IMR-90 (cell line): ENCODE results near the gene RALGAPA2. TPM values are rescaled to one million over a fixed set of nuclear protein-coding genes. Genes with fewer than 3 reads are reported as not detected.

Experiments
- ATAC-seq: fragments of 200-7000 bp; cut with Tn5 transposase; 2 replicates; pipeline ENCODE4 v1.9.1; 2020; ENCODE audit warnings: low read depth, mild to moderate bottlenecking, moderate library complexity
- BruUV-seq: library from RNA; stranded (reverse); fragments of 400-500 nt; replicated peaks from 2 replicates; lab custom pipeline; 2021; lab: Mats Ljungman, UMichigan
- CTCF ChIA-PET: fragments of 300-600 bp; formaldehyde crosslinking; extraction: SDS; loops from one replicate; lab custom pipeline; 2021; ENCODE audit warnings: antibody characterized with exemption; lab: Yijun Ruan, JAX
- POLR2A ChIA-PET: fragments of 300-600 bp; sonication (Branson Sonifier 250); formaldehyde crosslinking; loops from one replicate; lab custom pipeline; 2022; ENCODE audit warnings: antibody characterized with exemption; ENCODE audit not compliant: unreplicated experiment; lab: Charles Lee
- DNase-seq: peaks from one replicate; pipeline ENCODE4 v3.0.0; 2013
- H2AFZ ChIP-seq: replicated peaks from 2 replicates; pipeline ENCODE3; 2013; ENCODE audit warnings: low read length, mild to moderate bottlenecking; ENCODE audit not compliant: poor library complexity
- H2AK5ac ChIP-seq: 2 replicates; pipeline ENCODE4 v1.6.1; 2013; ENCODE audit warnings: low read depth, low read length, inconsistent platforms
- H2AK9ac ChIP-seq: replicated peaks from 2 replicates; pipeline ENCODE3; 2013; ENCODE audit warnings: mild to moderate bottlenecking, low read depth, low read length, moderate library complexity; ENCODE audit not compliant: poor library complexity
- H2BK120ac ChIP-seq: 2 replicates; pipeline ENCODE4 v1.6.1; 2013; ENCODE audit warnings: low read depth, low read length, inconsistent platforms
- H2BK15ac ChIP-seq: 3 replicates; pipeline ENCODE4 v1.6.1; 2013; ENCODE audit warnings: low read depth, low read length, inconsistent platforms
- H2BK20ac ChIP-seq: 2 replicates; pipeline ENCODE4 v1.6.1; 2013; ENCODE audit warnings: low read depth, mild to moderate bottlenecking, inconsistent platforms, low read length, moderate library complexity
- H2BK5ac ChIP-seq: 2 replicates; pipeline ENCODE4 v1.6.1; 2013; ENCODE audit warnings: mild to moderate bottlenecking, low read depth, low read length, inconsistent platforms; ENCODE audit not compliant: poor library complexity, severe bottlenecking
- H3K14ac ChIP-seq: replicated peaks from 2 replicates; pipeline ENCODE4 v1.6.1; 2013; ENCODE audit warnings: low read depth, low read length, inconsistent platforms
- H3K18ac ChIP-seq: 2 replicates; pipeline ENCODE4 v1.6.1; 2013; ENCODE audit warnings: low read depth, low read length, control low read depth
- H3K23ac ChIP-seq: 2 replicates; pipeline ENCODE4 v1.6.1; 2013; ENCODE audit warnings: low read depth, low read length, inconsistent platforms
- H3K27ac ChIP-seq: 2 replicates; pipeline ENCODE4 v1.5.1; 2013; ENCODE audit warnings: mild to moderate bottlenecking, control low read depth, low read length; ENCODE audit not compliant: insufficient read depth
- H3K27me3 ChIP-seq: 2 replicates; pipeline ENCODE4 v1.6.1; 2013; ENCODE audit warnings: low read length; ENCODE audit not compliant: control insufficient read depth, insufficient read depth
- H3K36me3 ChIP-seq: 2 replicates; pipeline ENCODE4 v1.6.1; 2013; ENCODE audit warnings: low read length, mixed read lengths; ENCODE audit not compliant: control insufficient read depth, insufficient read depth
- H3K4ac ChIP-seq: 2 replicates; pipeline ENCODE4 v1.6.1; 2013; ENCODE audit warnings: low read depth, low read length, inconsistent platforms
- H3K4me1 ChIP-seq: 2 replicates; pipeline ENCODE4 v1.6.1; 2013; ENCODE audit warnings: low read length, mixed read lengths; ENCODE audit not compliant: control insufficient read depth, insufficient read depth
- H3K4me2 ChIP-seq: 2 replicates; pipeline ENCODE4 v1.6.1; 2013; ENCODE audit warnings: low read depth, mild to moderate bottlenecking, control low read depth, low read length, moderate library complexity
- H3K4me3 ChIP-seq: 2 replicates; pipeline ENCODE4 v1.5.1; 2013; ENCODE audit warnings: low read depth, mild to moderate bottlenecking, control low read depth, low read length, moderate library complexity; ENCODE audit not compliant: insufficient read depth
- H3K56ac ChIP-seq: 2 replicates; pipeline ENCODE4 v1.6.1; 2013; ENCODE audit warnings: low read length, inconsistent platforms; ENCODE audit not compliant: insufficient read depth; ENCODE audit errors: extremely low read depth
- H3K79me1 ChIP-seq, 2 experiments: 2 replicates each; pipeline ENCODE4 v1.6.1; 2013; ENCODE audit warnings: low read length in 2 of 2, inconsistent platforms in 1 of 2, low read depth in 1 of 2
- H3K9ac ChIP-seq: 2 replicates; pipeline ENCODE4 v1.6.1; 2013; ENCODE audit warnings: low read depth, low read length, control low read depth
- H3K9me1 ChIP-seq: 2 replicates; pipeline ENCODE4 v1.6.1; 2013; ENCODE audit warnings: low read length, inconsistent platforms; ENCODE audit not compliant: insufficient read depth
- H3K9me3 ChIP-seq: 2 replicates; pipeline ENCODE4 v1.6.1; 2013; ENCODE audit warnings: low read length; ENCODE audit not compliant: control insufficient read depth, insufficient read depth
- H4K20me1 ChIP-seq: 2 replicates; pipeline ENCODE4 v1.6.1; 2013; ENCODE audit warnings: low read length, inconsistent platforms; ENCODE audit not compliant: insufficient read depth
- H4K5ac ChIP-seq: 2 replicates; pipeline ENCODE4 v1.6.1; 2013; ENCODE audit warnings: mild to moderate bottlenecking, low read depth, low read length, control low read depth
- H4K8ac ChIP-seq, 2 experiments: 2 replicates each; pipeline ENCODE4 v1.6.1; 2013; ENCODE audit warnings: low read depth in 2 of 2, low read length in 2 of 2, control low read depth in 1 of 2, inconsistent platforms in 1 of 2
- H4K91ac ChIP-seq: 2 replicates; pipeline ENCODE4 v1.6.1; 2013; ENCODE audit warnings: low read depth, low read length, inconsistent platforms; ENCODE audit not compliant: insufficient read depth
- BHLHE40 ChIP-seq: fragments of 150-350 bp; IDR thresholded peaks from 2 replicates; pipeline ENCODE4 v1.6.1; 2016; ENCODE audit warnings: mild to moderate bottlenecking, low read depth, low read length
- CEBPB ChIP-seq: IDR thresholded peaks from 2 replicates; pipeline ENCODE4 v1.6.1; 2012; ENCODE audit warnings: low read depth, low read length, improper control_type of control experiment
- CHD1 ChIP-seq: IDR thresholded peaks from 2 replicates; pipeline ENCODE4 v1.6.1; 2012; ENCODE audit warnings: low read depth, low read length, improper control_type of control experiment
- FOS ChIP-seq: fragments of 150-350 bp; IDR thresholded peaks from 2 replicates; pipeline ENCODE4 v1.6.1; 2016; ENCODE audit warnings: low read depth, low read length
- MAFK ChIP-seq: IDR thresholded peaks from 2 replicates; pipeline ENCODE4 v1.6.1; 2012; ENCODE audit warnings: low read depth, low read length, improper control_type of control experiment
- MAZ ChIP-seq: IDR thresholded peaks from 2 replicates; pipeline ENCODE4 v1.6.1; 2012; ENCODE audit warnings: low read depth, mild to moderate bottlenecking, low read length, improper control_type of control experiment, moderate library complexity, borderline replicate concordance
- NFE2L2 ChIP-seq: fragments of 150-350 bp; IDR thresholded peaks from 2 replicates; pipeline ENCODE4 v1.6.1; 2016; ENCODE audit warnings: low read depth, mild to moderate bottlenecking, low read length
- POLR2A ChIP-seq: IDR thresholded peaks from 2 replicates; pipeline ENCODE4 v1.6.1; 2012; ENCODE audit warnings: mild to moderate bottlenecking, low read depth, low read length
- RAD21 ChIP-seq: IDR thresholded peaks from 2 replicates; pipeline ENCODE4 v1.6.1; 2012; ENCODE audit warnings: low read length, improper control_type of control experiment
- RCOR1 ChIP-seq: IDR thresholded peaks from 2 replicates; pipeline ENCODE4 v1.6.1; 2012; ENCODE audit warnings: mild to moderate bottlenecking, low read length, improper control_type of control experiment; ENCODE audit not compliant: insufficient replicate concordance
- RFX5 ChIP-seq: IDR thresholded peaks from 2 replicates; pipeline ENCODE4 v1.8.0; 2012; ENCODE audit warnings: low read depth, mild to moderate bottlenecking, low read length, moderate library complexity
- SMC3 ChIP-seq: fragments of 150-350 bp; IDR thresholded peaks from 2 replicates; pipeline ENCODE4 v1.6.1; 2016; ENCODE audit warnings: low read depth, mild to moderate bottlenecking, antibody characterized with exemption, low read length, moderate library complexity
- WGBS, 2 experiments: methylation state at CpG; one replicate each; pipeline versions ENCODE4 v1.1.5 to v1.1.7; 2013; ENCODE audit warnings: missing lambda C conversion rate in 2 of 2; ENCODE audit not compliant: insufficient read length in 1 of 2; ENCODE audit errors: extremely low coverage in 2 of 2; 5-methylcytosine and 5-hydroxymethylcytosine counted together
- dilution Hi-C: fragments of 300-500 bp; cut with HindIII; formaldehyde crosslinking; loops from one replicate; pipeline ENCODE4 v1.14.3; 2018; ENCODE audit warnings: low sequenced_read_pairs; ENCODE audit not compliant: unreplicated experiment
- in situ Hi-C: fragments of 300-500 bp; cut with MboI; formaldehyde crosslinking; loops from 3 replicates; pipeline ENCODE4 v1.14.3; 2019; ENCODE audit warnings: low sequenced_read_pairs, inconsistent platforms, mixed read lengths
- intact Hi-C: fragments of 100-400 bp; cut with micrococcal nuclease; formaldehyde crosslinking; loops from 2 replicates; pipeline ENCODE4 v1.10.0; 2022
- polyA plus RNA-seq, 3 experiments: library from polyadenylated mRNA; depleted of rRNA; stranded (reverse); fragments of >200 nt; gene quantifications; 2 replicates each; pipeline ENCODE4 v1.2.3, GENCODE V29; 2012; ENCODE audit warnings: low replicate concordance in 1 of 3
- total RNA-seq: library from RNA; depleted of rRNA; stranded (reverse); fragments of >200 nt; gene quantifications from 2 replicates; pipeline ENCODE4 v1.2.3, GENCODE V29; 2012

Gene RALGAPA2
- total and polyA plus RNA-seq, 2 of the 4 experiments (the other 2 are of a cell fraction) = 1.3 to 3.9 TPM

- no peak overlapping the region for H4K91ac ChIP-seq
- no peak overlapping the region for H4K8ac ChIP-seq
- no peak overlapping the region for H3K27ac ChIP-seq
- H3K4ac ChIP-seq = no peak overlapping the region
- CTCF ChIA-PET = no interaction called here
- intact Hi-C loops (no loop called here), dilution Hi-C loops (no loop called here), in situ Hi-C loops (loop anchor here (5.0 kb wide), 1 partner anchor 204 kb away; no protein-coding TSS in a partner anchor)
- no peak overlapping the region for H2AK9ac ChIP-seq
- H3K14ac ChIP-seq = no peak overlapping the region
- H3K27me3 ChIP-seq = peaks cover 68% of the 10 kb centered on the region
- H2AK5ac ChIP-seq = no peak overlapping the region
- no peak overlapping the region for H4K5ac ChIP-seq
- H3K4me1 ChIP-seq = no peaks in the 10 kb centered on the region; the same call in 1 of the 2 replicates
- no peak overlapping the region for H2BK15ac ChIP-seq
- no peak overlapping the region for H3K9ac ChIP-seq
- no peaks in the 10 kb centered on the region for H3K9me1 ChIP-seq
- no peak overlapping the region for H3K18ac ChIP-seq
- H3K56ac ChIP-seq = no peak overlapping the region
- BruUV-seq = no TSS peak
- DNase-seq (no peak), ATAC-seq (no peak; the same call in 1 of the 2 replicates)
- no peak overlapping the region for H3K23ac ChIP-seq
- H4K20me1 ChIP-seq = no peaks in the 10 kb centered on the region
- H3K36me3 ChIP-seq = no peaks in the 10 kb centered on the region
- peak overlapping the region; percentile 19; the same call in 1 of the 2 replicates for H3K4me2 ChIP-seq
- no CpG with 5 or more reads among the region's 17 CpGs for WGBS, 2 experiments
- H3K4me3 ChIP-seq = no peak overlapping the region
- no peak overlapping the region for H2BK120ac ChIP-seq
- H3K9me3 ChIP-seq = peaks cover 3% of the 10 kb centered on the region; the same call in 1 of the 2 replicates
- TF ChIP-seq FOS (no peak), NFE2L2 (no peak), BHLHE40 (no peak), CEBPB (no peak), MAFK (no peak), RFX5 (no peak), CHD1 (no peak), POLR2A (no peak), RAD21 (no peak), SMC3 (no peak), RCOR1 (no peak), MAZ (no peak)
- H3K79me1 ChIP-seq = no peaks in the 10 kb centered on the region
- no peak overlapping the region for H2BK5ac ChIP-seq
- no peak overlapping the region for H2BK20ac ChIP-seq
- no peak overlapping the region for H2AFZ ChIP-seq
- POLR2A ChIA-PET = interaction anchor here (0.6 kb wide), 1 partner anchor 195 kb away, joined by 20 read pairs; no protein-coding TSS in a partner anchor
Measured at GRCh38 chr20:20362774-20363433, 349.5 kb downstream of the RALGAPA2 start.
